SHP77 treated with DMSO at 0.1 percent for 48 hours (cell line): ENCODE results near the gene RGS17.

Source experiments
- DNase-seq: peaks from one replicate; lab custom pipeline; 2025; lab: John Stamatoyannopoulos, UW

Gene RGS17

GRCh38 chr6:153084393-153084792 lies 46.7 kb downstream of the RGS17 start:
- DNase-seq: no peak

- DNase-seq: no peak
Measured at GRCh38 chr6:153083869-153084268, 47.2 kb downstream of the RGS17 start.

GRCh38 chr6:153081914-153082313 lies 49.2 kb downstream of the RGS17 start:
- no peak for DNase-seq

GRCh38 chr6:153076431-153076830 lies 54.7 kb downstream of the RGS17 start:
- no peak for DNase-seq

GRCh38 chr6:153074761-153075160 lies 56.3 kb downstream of the RGS17 start:
- DNase-seq: no peak

- no peak for DNase-seq
Measured at GRCh38 chr6:153073841-153074240, 57.2 kb downstream of the RGS17 start.

GRCh38 chr6:153070756-153071155 lies 60.3 kb downstream of the RGS17 start:
- DNase-seq: no peak

GRCh38 chr6:153069897-153070296 lies 61.2 kb downstream of the RGS17 start:
- DNase-seq: no peak

- no peak for DNase-seq
Measured at GRCh38 chr6:153065222-153065621, 65.9 kb downstream of the RGS17 start.

GRCh38 chr6:153063936-153064335 lies 67.1 kb downstream of the RGS17 start:
- DNase-seq: no peak

- DNase-seq: no peak
Measured at GRCh38 chr6:153062516-153062915, 68.6 kb downstream of the RGS17 start.

GRCh38 chr6:153059757-153060156 lies 71.3 kb downstream of the RGS17 start:
- DNase-seq: no peak

GRCh38 chr6:153059311-153059710 lies 71.8 kb downstream of the RGS17 start:
- no peak for DNase-seq

- no peak for DNase-seq
Measured at GRCh38 chr6:153058909-153059308, 72.2 kb downstream of the RGS17 start.

GRCh38 chr6:153058291-153058690 lies 72.8 kb downstream of the RGS17 start:
- DNase-seq: no peak

GRCh38 chr6:153056308-153056707 lies 74.8 kb downstream of the RGS17 start:
- no peak for DNase-seq

GRCh38 chr6:153051801-153052200 lies 79.3 kb downstream of the RGS17 start:
- no peak for DNase-seq

- no peak for DNase-seq
Measured at GRCh38 chr6:153048631-153049030, 82.5 kb downstream of the RGS17 start.

- DNase-seq: no peak
Measured at GRCh38 chr6:153047386-153047785, 83.7 kb downstream of the RGS17 start.

GRCh38 chr6:153045271-153045670 lies 85.8 kb downstream of the RGS17 start:
- no peak for DNase-seq

- DNase-seq: no peak
Measured at GRCh38 chr6:153044295-153044694, 86.8 kb downstream of the RGS17 start.

- DNase-seq: peak; percentile 22
Measured at GRCh38 chr6:153043719-153044118, 87.4 kb downstream of the RGS17 start.

GRCh38 chr6:153038378-153039057 lies 92.6 kb downstream of the RGS17 start:
- no peak for DNase-seq

- DNase-seq: no peak
Measured at GRCh38 chr6:153034139-153034538, 96.9 kb downstream of the RGS17 start.
